Activated naive CD8-positive, alpha-beta T cell (primary cell): ENCODE data around the gene POFUT1.
"Not testable (repeated sequence)": the region's sequence is repeated elsewhere in the genome, so short reads cannot be mapped to it uniquely, and the experiment has no call there.

ENCODE experiments used
- H3K27ac Mint-ChIP-seq: one replicate; pipeline ENCODE4 v1.8.0; 2021; ENCODE audit warnings: mixed read lengths
- H3K27me3 Mint-ChIP-seq: one replicate; pipeline ENCODE4 v1.8.0; 2021; ENCODE audit warnings: mixed read lengths
- H3K36me3 Mint-ChIP-seq: one replicate; pipeline ENCODE4 v1.8.0; 2021; ENCODE audit warnings: mixed read lengths
- H3K4me1 Mint-ChIP-seq: one replicate; pipeline ENCODE4 v1.8.0; 2021; ENCODE audit warnings: low read depth, mixed read lengths
- H3K4me3 Mint-ChIP-seq: one replicate; pipeline ENCODE4 v1.8.0; 2021; ENCODE audit warnings: mild to moderate bottlenecking, mixed read lengths
- H3K9me3 Mint-ChIP-seq: one replicate; pipeline ENCODE4 v1.8.0; 2021; ENCODE audit warnings: low read depth, mixed read lengths

POFUT1 gene

GRCh38 chr20:32233286-32233685 is 25.6 kb downstream of the POFUT1 start:
- peak overlapping the region; percentile 57 for H3K4me3 Mint-ChIP-seq

GRCh38 chr20:32234135-32234808 is 26.6 kb downstream of the POFUT1 start:
- no peaks in the 10 kb centered on the region for H3K9me3 Mint-ChIP-seq
- peaks cover 38% of the 10 kb centered on the region for H3K4me1 Mint-ChIP-seq
- H3K27me3 Mint-ChIP-seq = no peaks in the 10 kb centered on the region
- no peak overlapping the region for H3K4me3 Mint-ChIP-seq
- H3K36me3 Mint-ChIP-seq = peaks cover 24% of the 10 kb centered on the region
- H3K27ac Mint-ChIP-seq = peak overlapping the region; percentile 10

More at GRCh38 chr20:32233286-32233685, 25.6 kb downstream of the POFUT1 start:
- Mint-ChIP-seq H3K36me3 (peaks cover 26% of the 10 kb centered on the region), H3K9me3 (no peaks in the 10 kb centered on the region), H3K27ac (peak overlapping the region; percentile 91), H3K4me1 (peaks cover 40% of the 10 kb centered on the region), H3K27me3 (no peaks in the 10 kb centered on the region)

GRCh38 chr20:32235331-32236047 is 27.8 kb downstream of the POFUT1 start:
- Mint-ChIP-seq H3K27ac (peak overlapping the region; percentile 81), H3K4me1 (peaks cover 45% of the 10 kb centered on the region), H3K4me3 (no peak overlapping the region), H3K9me3 (no peaks in the 10 kb centered on the region), H3K27me3 (no peaks in the 10 kb centered on the region), H3K36me3 (peaks cover 23% of the 10 kb centered on the region)

DNA sequence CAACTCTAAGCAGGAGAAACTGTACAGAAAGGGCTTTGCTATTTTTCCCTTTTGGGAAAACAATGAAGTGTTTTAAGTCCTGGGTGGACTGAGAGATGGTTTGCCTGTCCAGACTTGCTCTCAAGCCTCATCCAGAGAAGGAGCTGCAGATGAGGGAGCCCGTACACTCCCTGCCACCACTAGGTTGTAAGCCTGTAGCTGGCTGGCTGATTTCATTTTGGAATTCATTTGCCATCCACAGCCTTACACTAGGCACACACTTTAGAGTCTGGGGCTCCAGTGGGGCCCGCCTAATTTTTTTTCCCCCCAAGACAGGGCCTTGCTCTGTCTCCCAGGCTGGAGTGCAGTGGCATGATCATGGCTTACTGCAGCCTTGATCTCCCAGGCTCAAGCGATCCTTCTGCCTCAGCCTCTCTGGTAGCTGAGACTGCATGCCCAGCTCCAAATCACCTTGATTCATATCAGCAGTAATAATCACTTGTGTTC is 28.4 kb downstream of the POFUT1 start:
- Mint-ChIP-seq H3K36me3 (peaks cover 19% of the 10 kb centered on the region), H3K27me3 (no peaks in the 10 kb centered on the region), H3K4me3 (no peak overlapping the region), H3K9me3 (no peaks in the 10 kb centered on the region), H3K27ac (no peak overlapping the region), H3K4me1 (peaks cover 42% of the 10 kb centered on the region)

DNA sequence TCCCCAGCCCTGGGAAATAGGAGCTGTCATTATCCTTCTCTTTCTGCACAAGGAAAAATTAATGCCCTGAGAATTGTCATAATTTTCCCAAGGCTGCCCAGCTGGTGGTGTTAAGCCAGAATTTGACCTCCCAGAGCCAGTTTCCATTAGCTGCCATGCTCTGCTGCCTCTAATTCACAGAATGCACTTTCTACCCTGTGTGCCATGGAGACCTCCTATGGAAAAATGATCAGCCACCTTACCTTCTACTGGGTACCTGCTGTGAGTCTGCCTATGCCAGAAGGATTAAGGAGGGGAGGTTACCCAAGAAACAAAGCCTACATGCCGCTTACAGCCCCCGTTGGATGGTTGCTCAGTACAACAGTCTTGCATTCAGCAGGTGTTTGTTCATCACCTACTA is 29.1 kb downstream of the POFUT1 start:
- no peaks in the 10 kb centered on the region for H3K27me3 Mint-ChIP-seq
- peaks cover 14% of the 10 kb centered on the region for H3K36me3 Mint-ChIP-seq
- no peaks in the 10 kb centered on the region for H3K9me3 Mint-ChIP-seq
- peaks cover 35% of the 10 kb centered on the region for H3K4me1 Mint-ChIP-seq
- no peak overlapping the region for H3K4me3 Mint-ChIP-seq
- no peak overlapping the region for H3K27ac Mint-ChIP-seq

GRCh38 chr20:32237419-32237818 is 29.7 kb downstream of the POFUT1 start:
- peak overlapping the region; percentile 5 for H3K27ac Mint-ChIP-seq
- H3K4me1 Mint-ChIP-seq = peaks cover 29% of the 10 kb centered on the region
- H3K36me3 Mint-ChIP-seq = peaks cover 14% of the 10 kb centered on the region
- no peaks in the 10 kb centered on the region for H3K9me3 Mint-ChIP-seq
- no peak overlapping the region for H3K4me3 Mint-ChIP-seq
- H3K27me3 Mint-ChIP-seq = no peaks in the 10 kb centered on the region

DNA sequence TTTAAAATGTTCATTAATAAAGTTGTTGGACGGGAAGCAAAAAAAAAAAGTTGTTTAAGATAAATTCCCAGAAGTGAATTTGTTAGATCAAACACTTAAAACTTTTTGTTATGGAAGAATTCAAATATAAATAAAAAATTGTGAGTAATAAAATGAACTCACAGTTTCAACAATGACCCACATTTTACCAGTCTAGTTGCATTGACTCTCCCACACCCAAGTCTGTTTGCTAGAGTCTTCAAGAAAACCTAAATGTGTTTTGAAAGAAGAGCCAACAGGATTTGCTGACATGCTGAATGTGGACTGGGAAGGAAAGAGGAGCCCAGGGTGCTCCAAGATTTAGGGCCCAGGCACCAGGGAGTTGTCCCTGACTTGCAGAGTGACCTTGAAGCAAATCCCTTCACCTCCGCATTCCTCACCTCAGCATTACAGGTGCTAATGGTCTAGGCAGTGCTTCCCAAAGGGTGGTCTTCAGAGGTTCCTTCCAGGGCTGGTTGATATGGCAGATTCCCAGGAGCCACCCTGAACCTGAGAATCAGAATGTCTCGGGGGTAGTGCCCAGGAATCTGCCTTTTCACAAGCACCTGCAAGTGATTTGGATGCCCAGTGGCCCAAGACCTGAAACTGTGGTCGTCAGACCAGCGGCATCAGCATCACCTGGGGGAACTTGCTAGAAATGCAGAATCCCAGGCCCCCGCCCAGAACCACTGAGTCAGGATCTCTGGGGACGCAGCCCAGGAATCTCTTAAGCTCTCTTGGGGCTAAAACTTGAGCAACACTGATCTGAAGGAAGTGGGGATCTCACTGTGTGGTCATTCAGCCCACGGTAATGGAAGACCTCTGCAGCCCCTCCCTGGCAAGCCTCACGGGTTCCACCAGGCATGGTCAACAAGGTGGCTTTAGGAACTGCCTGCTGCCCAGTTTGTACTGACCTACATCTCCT is 31.1 kb downstream of the POFUT1 start:
- Mint-ChIP-seq H3K4me3 (no peak overlapping the region), H3K4me1 (peaks cover 17% of the 10 kb centered on the region), H3K27me3 (no peaks in the 10 kb centered on the region), H3K36me3 (peaks cover 6% of the 10 kb centered on the region), H3K27ac (no peak overlapping the region), H3K9me3 (no peaks in the 10 kb centered on the region)

GRCh38 chr20:32240205-32240604 is 32.5 kb downstream of the POFUT1 start:
- Mint-ChIP-seq H3K4me3 (no peak overlapping the region), H3K36me3 (peaks cover 6% of the 10 kb centered on the region), H3K4me1 (peaks cover 17% of the 10 kb centered on the region), H3K9me3 (no peaks in the 10 kb centered on the region), H3K27ac (no peak overlapping the region), H3K27me3 (no peaks in the 10 kb centered on the region)

DNA sequence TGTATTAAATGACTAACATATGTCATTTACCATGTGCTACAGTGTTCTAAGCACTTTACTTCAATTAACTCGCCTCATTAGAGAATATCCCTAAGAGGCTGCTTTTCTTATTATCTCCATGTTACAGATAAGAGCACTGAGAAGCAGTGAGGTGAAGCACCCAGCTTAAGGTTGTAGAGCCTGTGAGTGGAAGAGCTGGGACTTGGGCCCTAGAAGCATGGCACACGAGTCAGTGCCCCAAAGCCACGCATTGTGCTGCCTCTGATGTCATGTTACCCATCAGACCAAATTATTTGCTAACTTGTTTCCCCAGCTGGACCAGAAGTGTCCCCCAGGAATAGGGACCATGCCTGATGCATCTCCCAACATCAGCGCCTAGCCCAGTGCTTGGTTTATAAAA is 34.1 kb downstream of the POFUT1 start:
- no peak overlapping the region for H3K27ac Mint-ChIP-seq
- no peak overlapping the region for H3K4me3 Mint-ChIP-seq
- no peaks in the 10 kb centered on the region for H3K36me3 Mint-ChIP-seq
- peaks cover 19% of the 10 kb centered on the region for H3K4me1 Mint-ChIP-seq
- H3K27me3 Mint-ChIP-seq = no peaks in the 10 kb centered on the region
- no peaks in the 10 kb centered on the region for H3K9me3 Mint-ChIP-seq

GRCh38 chr20:32244150-32244823 is 36.6 kb downstream of the POFUT1 start:
- H3K4me1 Mint-ChIP-seq = peaks cover 26% of the 10 kb centered on the region
- no peaks in the 10 kb centered on the region for H3K9me3 Mint-ChIP-seq
- no peaks in the 10 kb centered on the region for H3K27me3 Mint-ChIP-seq
- H3K36me3 Mint-ChIP-seq = no peaks in the 10 kb centered on the region
- H3K27ac Mint-ChIP-seq = no peak overlapping the region
- no peak overlapping the region for H3K4me3 Mint-ChIP-seq

- H3K27ac Mint-ChIP-seq = no peak overlapping the region
- peaks cover 29% of the 10 kb centered on the region for H3K4me1 Mint-ChIP-seq
- no peaks in the 10 kb centered on the region for H3K36me3 Mint-ChIP-seq
- H3K9me3 Mint-ChIP-seq = no peaks in the 10 kb centered on the region
- H3K27me3 Mint-ChIP-seq = no peaks in the 10 kb centered on the region
- no peak overlapping the region for H3K4me3 Mint-ChIP-seq
These were observed 37.3 kb downstream of the POFUT1 start for GRCh38 chr20:32244959-32245358.

DNA sequence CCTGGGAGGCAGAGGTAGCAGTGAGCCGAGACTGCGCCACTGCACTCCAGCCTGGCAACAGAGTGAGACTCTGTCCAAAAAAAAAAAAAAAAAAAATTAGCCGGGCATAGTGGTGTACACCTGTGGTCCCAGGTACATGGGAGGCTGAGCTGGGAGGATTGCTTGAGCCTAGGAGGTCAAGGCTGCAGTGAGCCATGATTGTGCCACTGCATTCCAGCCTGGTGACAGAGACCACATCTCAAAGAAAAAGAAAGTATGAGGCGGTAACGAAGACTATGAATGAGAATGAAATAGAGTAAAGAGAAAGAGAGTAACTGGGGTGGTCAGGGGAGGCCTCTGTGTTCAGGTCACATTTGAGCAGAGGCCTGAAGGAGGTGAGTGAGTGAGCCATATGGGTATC is 38.5 kb downstream of the POFUT1 start:
- not testable (repeated sequence) for H3K36me3 Mint-ChIP-seq, H3K27me3 Mint-ChIP-seq
- H3K27ac Mint-ChIP-seq = peak overlapping the region; percentile 18

DNA sequence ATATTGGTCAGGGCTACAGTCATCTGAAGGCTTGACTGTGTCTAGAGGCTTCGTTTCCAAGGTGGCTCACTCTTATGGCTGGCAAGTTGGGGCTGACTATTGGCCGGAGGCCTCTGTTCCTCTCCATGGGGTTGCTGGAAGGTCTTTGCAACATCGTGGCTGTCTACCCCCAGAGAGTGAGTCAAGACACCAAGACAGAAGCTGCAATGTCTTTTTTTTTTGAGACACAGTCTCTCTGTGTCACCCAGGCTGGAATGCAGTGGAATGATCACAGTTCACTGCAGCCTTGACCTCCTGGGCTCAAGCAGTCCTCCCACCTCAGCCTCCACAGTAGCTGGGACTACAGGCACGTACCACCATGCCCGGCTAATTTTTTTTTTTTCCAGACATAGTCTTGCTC is 40.4 kb downstream of the POFUT1 start:
- Mint-ChIP-seq H3K36me3 (peaks cover 2% of the 10 kb centered on the region), H3K9me3 (peaks cover 3% of the 10 kb centered on the region), H3K4me1 (peaks cover 42% of the 10 kb centered on the region), H3K27ac (peak overlapping the region; percentile 67), H3K4me3 (no peak overlapping the region), H3K27me3 (no peaks in the 10 kb centered on the region)

More for the DNA sequence above, 38.5 kb downstream of the POFUT1 start:
- peaks cover 24% of the 10 kb centered on the region for H3K4me1 Mint-ChIP-seq
- H3K4me3 Mint-ChIP-seq, H3K9me3 Mint-ChIP-seq: not testable (repeated sequence)

DNA sequence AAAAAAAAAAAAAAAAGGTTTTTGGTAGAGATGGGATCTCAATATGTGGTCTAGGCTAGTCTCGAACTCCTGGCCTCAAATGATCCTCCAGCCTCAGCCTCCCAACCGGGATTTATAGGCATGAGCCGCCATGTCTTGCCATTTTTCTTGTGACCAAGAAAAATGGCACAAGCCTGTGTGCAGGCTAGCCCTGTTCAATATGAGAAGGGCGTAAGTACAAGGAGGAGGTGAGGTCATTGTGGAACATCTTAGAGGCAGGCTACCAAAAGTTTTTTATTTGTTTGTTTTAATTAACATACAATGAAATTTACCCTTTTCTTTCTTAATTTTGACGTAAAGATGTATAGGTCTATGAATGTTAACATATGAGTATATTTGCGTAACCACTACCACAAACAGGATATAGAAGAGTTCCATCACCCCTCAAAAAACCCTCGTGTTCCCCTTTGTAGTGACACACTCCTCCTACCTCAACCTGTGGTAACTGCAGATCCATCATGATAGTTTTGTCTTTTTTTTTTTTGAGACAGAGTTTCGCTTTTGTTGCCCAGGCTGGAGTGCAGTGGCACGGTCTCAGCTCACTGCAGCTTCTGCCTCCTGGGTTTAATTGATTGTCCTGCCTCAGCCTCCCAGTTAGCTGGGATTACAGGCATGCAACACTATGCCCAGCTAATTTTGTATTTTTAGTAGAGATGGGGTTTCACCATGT is 41.5 kb downstream of the POFUT1 start:
- Mint-ChIP-seq H3K9me3 (peaks cover 3% of the 10 kb centered on the region), H3K27me3 (no peaks in the 10 kb centered on the region), H3K4me1 (peaks cover 50% of the 10 kb centered on the region), H3K27ac (peak overlapping the region; percentile 95), H3K4me3 (peak overlapping the region; percentile 58), H3K36me3 (peaks cover 4% of the 10 kb centered on the region)
